Measurements from ENCODE around the gene AP2A1.

Gene AP2A1

DNA sequence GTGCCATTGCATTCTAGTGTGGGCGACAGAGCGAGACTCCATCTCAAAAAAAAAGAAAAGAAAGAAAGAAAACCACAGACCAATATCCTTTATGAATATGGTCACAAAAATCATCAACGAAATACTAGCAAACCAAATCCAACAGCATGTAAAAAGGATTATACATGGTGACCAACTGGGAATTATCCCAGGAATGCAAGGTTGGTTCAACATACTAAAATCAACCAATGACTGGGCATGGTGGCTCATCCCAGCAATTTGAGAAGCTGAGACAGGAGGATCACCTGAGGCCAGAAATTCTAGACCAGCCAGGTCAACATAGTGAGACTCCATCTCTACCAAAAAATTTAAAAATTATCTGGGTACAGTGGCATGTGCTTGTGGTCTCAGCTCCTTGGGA is 10.8 kb upstream of the AP2A1 start:
- TF ChIP-seq, protein P1, sequence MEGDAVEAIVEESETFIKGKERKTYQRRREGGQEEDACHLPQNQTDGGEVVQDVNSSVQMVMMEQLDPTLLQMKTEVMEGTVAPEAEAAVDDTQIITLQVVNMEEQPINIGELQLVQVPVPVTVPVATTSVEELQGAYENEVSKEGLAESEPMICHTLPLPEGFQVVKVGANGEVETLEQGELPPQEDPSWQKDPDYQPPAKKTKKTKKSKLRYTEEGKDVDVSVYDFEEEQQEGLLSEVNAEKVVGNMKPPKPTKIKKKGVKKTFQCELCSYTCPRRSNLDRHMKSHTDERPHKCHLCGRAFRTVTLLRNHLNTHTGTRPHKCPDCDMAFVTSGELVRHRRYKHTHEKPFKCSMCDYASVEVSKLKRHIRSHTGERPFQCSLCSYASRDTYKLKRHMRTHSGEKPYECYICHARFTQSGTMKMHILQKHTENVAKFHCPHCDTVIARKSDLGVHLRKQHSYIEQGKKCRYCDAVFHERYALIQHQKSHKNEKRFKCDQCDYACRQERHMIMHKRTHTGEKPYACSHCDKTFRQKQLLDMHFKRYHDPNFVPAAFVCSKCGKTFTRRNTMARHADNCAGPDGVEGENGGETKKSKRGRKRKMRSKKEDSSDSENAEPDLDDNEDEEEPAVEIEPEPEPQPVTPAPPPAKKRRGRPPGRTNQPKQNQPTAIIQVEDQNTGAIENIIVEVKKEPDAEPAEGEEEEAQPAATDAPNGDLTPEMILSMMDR (conservative IDR thresholded peaks at IDR 0.05), result no peak
- H3K27ac ChIP-seq, result no peak overlapping the region

DNA sequence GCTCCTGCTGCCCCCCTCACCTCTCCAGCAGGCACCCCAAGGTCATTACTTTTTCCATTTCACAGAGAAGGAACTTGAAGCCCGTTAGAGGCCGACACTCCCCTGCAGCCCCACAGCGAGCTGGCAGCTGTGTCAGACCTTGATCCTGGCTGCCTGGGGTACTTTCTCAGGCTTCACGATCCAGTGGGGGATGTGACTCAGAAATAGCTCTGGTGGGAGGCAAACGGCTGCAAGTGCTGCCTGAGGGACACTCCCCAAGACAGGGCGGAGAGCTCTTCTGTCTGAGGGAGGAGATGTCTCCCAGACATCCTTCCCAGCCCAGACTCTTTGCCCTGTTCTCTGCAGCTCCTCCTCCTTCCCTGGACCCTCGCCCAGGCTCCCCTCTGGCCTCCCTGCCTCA is 8.5 kb upstream of the AP2A1 start:
- TF ChIP-seq, protein P1 (conservative IDR thresholded peaks at IDR 0.05), result no peak
- TF ChIP-seq ZFX (IDR thresholded peaks at IDR 0.05), result no peak
- H3K27ac ChIP-seq, result no peak overlapping the region

DNA sequence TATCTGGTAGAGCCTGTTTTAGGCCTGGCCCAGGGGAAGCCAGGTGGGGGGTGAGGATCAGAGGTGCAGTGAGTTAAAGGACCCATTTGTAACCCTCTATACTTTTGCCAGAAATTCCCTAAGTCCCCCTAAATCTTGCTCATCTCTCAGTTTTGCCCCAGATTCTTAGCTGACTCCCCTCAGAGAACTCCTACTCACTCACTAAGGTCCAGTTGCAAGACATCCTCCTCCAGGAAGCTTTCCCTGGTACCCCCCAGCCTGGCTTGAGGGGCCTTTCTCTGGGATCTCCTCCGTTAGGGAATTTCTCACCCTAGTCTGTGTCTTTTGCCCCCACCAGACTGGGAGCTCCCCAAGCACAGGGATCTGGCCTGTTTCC is 5.6 kb upstream of the AP2A1 start:
- TF ChIP-seq ZFX (IDR thresholded peaks at IDR 0.05), result no peak
- TF ChIP-seq, protein P1 (conservative IDR thresholded peaks at IDR 0.05), result no peak

DNA sequence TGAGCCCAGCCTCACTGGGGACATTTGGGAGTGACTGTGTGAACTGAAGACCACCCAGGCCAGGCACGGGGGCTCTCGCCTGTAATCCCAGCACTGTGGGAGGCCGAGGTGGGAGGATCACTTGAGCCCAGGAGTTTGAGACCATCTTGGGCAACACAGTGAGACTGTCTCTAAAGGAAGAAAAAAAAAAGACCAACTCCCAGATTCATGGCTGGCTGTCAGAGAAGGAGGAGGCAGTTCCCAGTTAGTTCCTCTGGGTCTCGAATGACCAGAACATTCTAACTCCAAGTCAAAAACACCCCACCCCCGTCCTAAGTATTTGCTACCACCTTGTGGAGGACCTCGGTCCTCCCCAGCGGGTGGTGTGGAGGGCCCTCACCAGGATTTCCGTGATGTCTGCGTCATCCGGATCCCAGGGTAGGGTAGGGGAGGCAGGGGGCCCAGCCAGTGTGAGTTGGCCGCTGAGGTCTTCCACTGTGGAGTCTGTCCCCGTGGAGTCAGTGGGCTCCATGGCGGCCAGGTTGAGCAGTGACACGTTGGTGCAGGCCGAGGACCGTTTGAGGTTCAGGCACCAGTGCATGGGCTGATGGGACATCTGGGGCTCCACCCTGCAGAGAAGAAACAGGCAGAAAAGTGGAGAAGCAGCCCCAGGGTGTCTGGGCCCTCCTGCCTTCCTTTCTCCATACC is 5.0 kb upstream of the AP2A1 start:
- H3K27ac ChIP-seq, result no peak overlapping the region
- TF ChIP-seq, protein P1 (conservative IDR thresholded peaks at IDR 0.05), result no peak
- TF ChIP-seq ZFX (IDR thresholded peaks at IDR 0.05), result no peak

More for the DNA sequence above, 5.6 kb upstream of the AP2A1 start:
- no peak overlapping the region for H3K27ac ChIP-seq

DNA sequence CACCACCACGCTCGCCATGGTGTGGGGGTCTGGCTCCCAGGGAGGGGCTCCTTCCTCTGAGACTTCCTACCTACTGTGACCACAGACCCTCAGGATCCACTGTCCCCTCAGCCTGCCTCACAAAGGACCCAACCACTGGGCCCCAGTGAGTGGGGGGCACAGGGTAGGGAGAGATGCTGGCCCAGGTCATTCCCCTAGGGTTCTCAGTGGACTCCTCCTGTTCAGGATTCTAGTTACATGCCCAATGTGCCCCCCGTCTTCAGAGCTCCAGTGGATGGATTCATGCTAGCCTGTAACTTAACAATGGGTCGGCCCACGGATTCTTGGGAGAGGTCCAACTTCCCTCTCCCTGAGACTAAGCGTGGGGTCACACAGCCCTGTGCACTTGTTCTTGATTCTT is 3.6 kb upstream of the AP2A1 start, which contains the start of gene TSKS:
TSKS (minus strand) TSS at position 77 of the 400 bp plus-strand sequence; CDS start at position 18, 59 bp downstream.
- H3K27ac ChIP-seq, result no peak within 1 kb of the TSS

DNA sequence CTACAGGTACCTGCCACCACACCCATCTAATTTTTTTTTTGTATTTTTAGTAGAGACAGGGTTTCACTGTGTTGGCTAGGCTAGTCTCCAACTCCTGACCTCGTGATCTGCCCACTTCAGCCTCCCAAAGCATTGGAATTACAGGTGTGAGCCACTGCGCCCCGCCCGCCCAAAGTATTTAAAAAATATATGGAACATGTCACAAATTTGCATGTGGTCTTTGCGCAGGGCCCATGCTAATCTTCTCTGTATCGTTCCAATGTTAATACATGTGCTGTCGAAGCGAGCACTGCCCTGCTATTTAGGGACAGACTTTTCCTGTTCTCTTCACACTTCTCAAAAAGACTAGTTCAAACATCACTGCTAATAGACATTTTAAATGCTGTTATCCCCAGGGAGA is 2.5 kb upstream of the AP2A1 start:
- TF ChIP-seq ZFX (IDR thresholded peaks at IDR 0.05), result no peak
- TF ChIP-seq, protein P1 (conservative IDR thresholded peaks at IDR 0.05), result no peak
- no peak overlapping the region; the same call in 1 of the 2 replicates for H3K27ac ChIP-seq

More for the DNA sequence above, 3.6 kb upstream of the AP2A1 start, which contains the start of gene TSKS:
- no peak for TF ChIP-seq ZFX (IDR thresholded peaks at IDR 0.05)
- TF ChIP-seq, protein P1 (conservative IDR thresholded peaks at IDR 0.05), result no peak

DNA sequence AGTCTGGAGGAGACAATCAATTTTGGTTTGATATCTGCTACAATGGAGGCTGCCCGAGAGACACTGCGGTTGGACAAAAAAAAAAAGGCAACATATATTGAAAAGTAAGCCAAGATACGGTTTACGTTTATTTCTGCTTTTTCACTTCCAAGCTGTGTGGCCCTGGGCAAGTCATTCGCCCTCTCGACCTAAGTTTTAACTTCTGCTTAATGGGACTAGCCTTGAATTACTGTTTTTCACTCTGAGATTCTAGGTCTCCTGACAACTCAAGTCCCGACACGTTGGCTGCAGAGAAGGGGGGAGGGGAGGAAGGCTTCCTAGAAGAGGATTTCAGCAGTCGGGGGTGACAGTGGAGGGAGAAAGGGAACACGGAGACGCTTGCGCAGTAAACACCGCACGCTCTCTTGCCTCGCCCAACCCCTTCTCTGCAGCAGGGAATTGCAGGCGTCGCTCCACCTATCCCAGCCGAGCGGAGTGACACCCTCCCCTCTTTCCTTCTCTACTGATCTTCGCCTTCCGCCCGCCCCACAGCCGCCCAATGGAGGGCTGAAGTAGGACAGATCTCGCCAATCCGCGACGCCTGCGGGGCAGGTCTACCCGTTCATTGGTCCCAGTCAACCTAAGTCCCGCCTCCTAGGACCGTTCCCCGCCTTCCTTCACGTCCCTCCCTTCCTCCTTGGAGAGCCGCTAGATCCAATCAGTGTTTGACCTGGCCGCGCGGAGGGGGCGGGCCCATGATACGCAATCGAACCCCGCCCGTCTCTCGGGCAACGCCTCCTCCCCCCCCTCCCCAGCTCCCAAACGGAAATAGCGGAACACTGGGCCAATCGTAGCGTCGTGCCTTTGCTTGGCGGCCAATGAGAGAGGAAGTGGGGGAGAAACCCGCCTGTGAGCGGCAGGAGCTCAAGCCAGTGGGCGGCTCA is 533 bp upstream of the AP2A1 start:
- peak overlapping the region; percentile 75 for H3K27ac ChIP-seq
- no peak for TF ChIP-seq ZFX (IDR thresholded peaks at IDR 0.05)
- TF ChIP-seq, protein P1 (conservative IDR thresholded peaks at IDR 0.05), result no peak
